CD4-positive, alpha-beta T cell (primary cell): Measurements from ENCODE around the gene CDH13. TPM values are rescaled to one million over a fixed set of nuclear protein-coding genes. Genes with fewer than 3 reads are reported as not detected.

Source experiments
- ATAC-seq: fragments of 200-7000 bp; cut with Tn5 transposase; one replicate; pipeline ENCODE4 v1.10.0; 2022; ENCODE audit warnings: mild to moderate bottlenecking; ENCODE audit not compliant: poor library complexity
- CTCF ChIA-PET: fragments of 350-600 bp; sonication (Branson Sonifier 250); formaldehyde crosslinking; loops from one replicate; lab custom pipeline; 2021; ENCODE audit warnings: antibody characterized with exemption, inconsistent platforms; lab: Charles Lee
- POLR2A ChIA-PET: fragments of 350-600 bp; sonication (Branson Sonifier 250); formaldehyde crosslinking; loops from one replicate; lab custom pipeline; 2021; ENCODE audit warnings: antibody characterized with exemption, inconsistent platforms; lab: Charles Lee
- DNase-seq, 14 experiments: peaks; one replicate each; pipeline ENCODE4 v3.0.0-alpha.2; 2013 to 2020; ENCODE audit warnings: mixed read lengths in 2 of 14
- H3K27ac ChIP-seq, 2 donors: one replicate each; pipeline versions ENCODE4 v1.5.1 to v1.7.0; 2013; ENCODE audit warnings: low read length in 2 of 2, low read depth in 1 of 2, mild to moderate bottlenecking in 1 of 2
- H3K27me3 ChIP-seq, 2 experiments: 1 replicate in 1 of 2; 2 replicates in 1 of 2; pipeline versions ENCODE4 v1.6.1 to v1.7.0; 2013; ENCODE audit warnings: low read length in 2 of 2, control low read depth in 1 of 2, mild to moderate bottlenecking in 1 of 2, moderate library complexity in 1 of 2; ENCODE audit not compliant: insufficient read depth in 2 of 2, control insufficient read depth in 1 of 2
- H3K36me3 ChIP-seq: one replicate; pipeline ENCODE4 v1.6.1; 2013; ENCODE audit warnings: low read length, control low read depth; ENCODE audit not compliant: insufficient read depth
- H3K4me1 ChIP-seq: one replicate; pipeline ENCODE4 v1.6.1; 2013; ENCODE audit warnings: low read length, control low read depth; ENCODE audit not compliant: insufficient read depth
- H3K4me3 ChIP-seq: one replicate; pipeline ENCODE4 v1.5.1; 2013; ENCODE audit warnings: mild to moderate bottlenecking, low read length, moderate library complexity
- H3K9me3 ChIP-seq, 2 experiments: 1 replicate in 1 of 2; 2 replicates in 1 of 2; pipeline versions ENCODE4 v1.6.1 to v1.7.0; 2013; ENCODE audit warnings: low read length in 2 of 2, mild to moderate bottlenecking in 2 of 2, control low read depth in 1 of 2, moderate library complexity in 1 of 2; ENCODE audit not compliant: control insufficient read depth in 1 of 2, insufficient read depth in 1 of 2
- H3K27ac Mint-ChIP-seq: one replicate; pipeline ENCODE4 v1.8.0; 2020; ENCODE audit warnings: mixed read lengths
- H3K27me3 Mint-ChIP-seq: one replicate; pipeline ENCODE4 v1.8.0; 2021; ENCODE audit warnings: mixed read lengths
- H3K36me3 Mint-ChIP-seq: one replicate; pipeline ENCODE4 v1.8.0; 2021; ENCODE audit warnings: low read depth, mixed read lengths
- H3K4me1 Mint-ChIP-seq: one replicate; pipeline ENCODE4 v1.8.0; 2021; ENCODE audit warnings: low read depth, mixed read lengths
- H3K4me3 Mint-ChIP-seq: one replicate; pipeline ENCODE4 v1.8.0; 2020; ENCODE audit warnings: mild to moderate bottlenecking, mixed read lengths
- H3K9me3 Mint-ChIP-seq: one replicate; pipeline ENCODE4 v1.8.0; 2020; ENCODE audit warnings: mixed read lengths
- intact Hi-C, 2 experiments: fragments of 100-400 bp; cut with DNase I in 1 of 2; cut with micrococcal nuclease in 1 of 2; formaldehyde crosslinking; loops; one replicate each; pipeline versions ENCODE4 v1.15.1 to v1.9.0; 2023 to 2025; cut with DNase I, micrococcal nuclease
- total RNA-seq, 174 experiments: library from RNA in 2 of 174; stranded (reverse) in 2 of 174; gene quantifications; one replicate each; pipeline ENCODE4 v1.2.3 and lab custom pipeline; 2021 to 2026
- TF ChIP-seq, protein P1 (sequence below): fragments of 200-600 bp; IDR thresholded peaks from one replicate; pipeline ENCODE4 v1.8.0; 2022; ENCODE audit warnings: antibody characterized with exemption, mild to moderate bottlenecking

CDH13 gene
- total RNA-seq, 2 experiments from 2014 or later = not detected

DNA sequence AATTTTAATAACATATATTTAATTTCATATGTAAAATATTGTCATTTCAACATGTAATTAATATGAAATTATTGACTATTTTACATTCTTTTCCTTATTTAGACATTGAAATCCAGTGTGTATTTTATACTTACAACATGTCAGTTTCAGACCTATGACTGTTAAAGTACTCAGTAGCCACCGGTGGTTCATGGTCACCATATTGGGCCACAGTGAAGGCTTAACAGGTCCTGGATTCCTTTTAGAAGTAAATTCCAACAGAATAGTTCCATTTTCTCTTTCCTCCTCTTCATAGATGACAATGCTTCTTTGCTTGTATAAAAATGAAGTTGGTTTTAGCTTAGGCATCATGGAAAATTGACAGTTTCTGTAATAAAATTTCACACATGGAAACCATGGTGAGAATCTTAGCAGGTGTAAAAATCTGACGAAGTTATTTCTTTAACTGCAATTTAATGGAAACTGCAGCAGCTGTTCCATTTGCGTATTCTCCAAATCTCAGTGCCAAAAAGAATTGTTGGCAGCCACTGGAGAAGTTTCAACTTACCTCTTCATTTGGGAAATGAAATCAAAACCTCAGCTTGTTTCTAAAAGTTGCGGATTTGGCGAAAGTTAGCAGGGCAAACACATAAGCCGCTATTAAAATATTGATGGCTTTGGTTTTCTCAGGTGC lies 231.1 kb downstream of the CDH13 start:
- Mint-ChIP-seq H3K27me3 (no peaks in the 10 kb centered on the region), H3K9me3 (peaks cover 3% of the 10 kb centered on the region), H3K4me3 (no peak overlapping the region), H3K36me3 (no peaks in the 10 kb centered on the region), H3K4me1 (no peaks in the 10 kb centered on the region), H3K27ac (no peak overlapping the region)
- H3K27ac ChIP-seq = no peak overlapping the region
- no peak for ATAC-seq
- H3K4me1 ChIP-seq = no peaks in the 10 kb centered on the region
- POLR2A ChIA-PET = no interaction called here
- no peak for DNase-seq
- TF ChIP-seq, protein P1, sequence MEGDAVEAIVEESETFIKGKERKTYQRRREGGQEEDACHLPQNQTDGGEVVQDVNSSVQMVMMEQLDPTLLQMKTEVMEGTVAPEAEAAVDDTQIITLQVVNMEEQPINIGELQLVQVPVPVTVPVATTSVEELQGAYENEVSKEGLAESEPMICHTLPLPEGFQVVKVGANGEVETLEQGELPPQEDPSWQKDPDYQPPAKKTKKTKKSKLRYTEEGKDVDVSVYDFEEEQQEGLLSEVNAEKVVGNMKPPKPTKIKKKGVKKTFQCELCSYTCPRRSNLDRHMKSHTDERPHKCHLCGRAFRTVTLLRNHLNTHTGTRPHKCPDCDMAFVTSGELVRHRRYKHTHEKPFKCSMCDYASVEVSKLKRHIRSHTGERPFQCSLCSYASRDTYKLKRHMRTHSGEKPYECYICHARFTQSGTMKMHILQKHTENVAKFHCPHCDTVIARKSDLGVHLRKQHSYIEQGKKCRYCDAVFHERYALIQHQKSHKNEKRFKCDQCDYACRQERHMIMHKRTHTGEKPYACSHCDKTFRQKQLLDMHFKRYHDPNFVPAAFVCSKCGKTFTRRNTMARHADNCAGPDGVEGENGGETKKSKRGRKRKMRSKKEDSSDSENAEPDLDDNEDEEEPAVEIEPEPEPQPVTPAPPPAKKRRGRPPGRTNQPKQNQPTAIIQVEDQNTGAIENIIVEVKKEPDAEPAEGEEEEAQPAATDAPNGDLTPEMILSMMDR = no peak
- intact Hi-C loops = no loop called here
- CTCF ChIA-PET = no interaction called here
- no peaks in the 10 kb centered on the region for H3K36me3 ChIP-seq
- H3K9me3 ChIP-seq = no peaks in the 10 kb centered on the region
- H3K4me3 ChIP-seq = no peak overlapping the region
- no peaks in the 10 kb centered on the region for H3K27me3 ChIP-seq

DNA sequence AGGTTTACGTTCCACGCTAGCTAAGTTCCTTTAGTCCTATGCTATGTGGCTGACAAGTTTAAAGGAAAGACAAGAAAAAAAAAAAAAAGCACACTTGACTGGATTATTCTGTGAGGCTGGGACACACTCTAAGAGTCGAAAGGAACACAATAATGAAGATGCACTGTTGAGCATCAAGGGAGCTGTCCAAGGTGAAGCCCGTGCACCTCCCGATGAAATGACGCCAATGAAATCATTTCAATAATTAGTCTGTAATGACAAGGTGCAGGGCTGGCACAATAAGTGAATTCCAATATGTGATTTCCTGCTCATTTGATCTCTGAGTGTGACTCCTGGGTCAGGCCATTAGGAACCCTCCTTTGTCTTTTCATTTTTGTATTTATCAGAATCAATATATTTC lies 232.9 kb downstream of the CDH13 start:
- no peak for DNase-seq
- ATAC-seq = no peak
- Histone ChIP-seq H3K4me3 (no peak overlapping the region), H3K27ac (no peak overlapping the region), H3K9me3 (no peaks in the 10 kb centered on the region), H3K4me1 (no peaks in the 10 kb centered on the region), H3K36me3 (no peaks in the 10 kb centered on the region), H3K27me3 (no peaks in the 10 kb centered on the region)
- TF ChIP-seq, protein P1 = no peak
- H3K36me3 Mint-ChIP-seq = no peaks in the 10 kb centered on the region
- intact Hi-C loops = no loop called here
- no peak overlapping the region for H3K4me3 Mint-ChIP-seq
- no peaks in the 10 kb centered on the region for H3K27me3 Mint-ChIP-seq
- POLR2A ChIA-PET = no interaction called here
- no peaks in the 10 kb centered on the region for H3K4me1 Mint-ChIP-seq
- H3K9me3 Mint-ChIP-seq = peaks cover 3% of the 10 kb centered on the region
- H3K27ac Mint-ChIP-seq = no peak overlapping the region
- CTCF ChIA-PET = no interaction called here

DNA sequence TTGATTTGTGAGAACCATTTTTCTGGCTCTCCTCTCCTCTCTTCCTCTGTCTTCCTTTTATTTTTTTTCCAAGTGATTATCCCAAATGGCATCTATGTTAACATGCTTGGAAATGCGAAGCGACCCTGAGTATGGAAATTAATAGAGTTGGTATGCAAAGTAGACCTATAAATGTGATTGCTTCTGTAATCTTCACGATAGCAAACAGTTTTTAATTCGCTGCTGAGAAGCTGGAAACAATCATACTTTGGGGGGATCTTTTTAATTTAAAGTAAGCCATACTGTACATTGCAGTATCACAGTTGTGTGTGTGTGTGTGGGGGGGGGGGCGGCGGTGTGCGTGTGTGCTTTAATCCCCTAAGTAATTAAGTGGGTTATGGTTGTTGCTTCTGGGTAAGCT lies 233.3 kb downstream of the CDH13 start:
- Histone ChIP-seq H3K4me3 (no peak overlapping the region), H3K27me3 (no peaks in the 10 kb centered on the region), H3K9me3 (peaks cover 0 to 3% of the 10 kb centered on the region in 2 experiments), H3K36me3 (no peaks in the 10 kb centered on the region), H3K4me1 (no peaks in the 10 kb centered on the region), H3K27ac (no peak overlapping the region)
- intact Hi-C loops = no loop called here
- Mint-ChIP-seq H3K9me3 (peaks cover 6% of the 10 kb centered on the region), H3K36me3 (no peaks in the 10 kb centered on the region), H3K4me3 (no peak overlapping the region), H3K27ac (no peak overlapping the region), H3K4me1 (no peaks in the 10 kb centered on the region), H3K27me3 (no peaks in the 10 kb centered on the region)
- TF ChIP-seq, protein P1 = no peak
- POLR2A ChIA-PET = no interaction called here
- CTCF ChIA-PET = no interaction called here
- DNase-seq (no peak), ATAC-seq (no peak)
